ENCODE results near the gene CECR2. TPM values are rescaled to one million over a fixed set of nuclear protein-coding genes. Genes with fewer than 3 reads are reported as not detected.
A peak's percentile ranks its signal among the peaks of the same experiment; 100 is the strongest.

Gene CECR2
- polyA plus RNA-seq, 4 donors: 6.4 to 19.9 (median 12.6) TPM

DNA sequence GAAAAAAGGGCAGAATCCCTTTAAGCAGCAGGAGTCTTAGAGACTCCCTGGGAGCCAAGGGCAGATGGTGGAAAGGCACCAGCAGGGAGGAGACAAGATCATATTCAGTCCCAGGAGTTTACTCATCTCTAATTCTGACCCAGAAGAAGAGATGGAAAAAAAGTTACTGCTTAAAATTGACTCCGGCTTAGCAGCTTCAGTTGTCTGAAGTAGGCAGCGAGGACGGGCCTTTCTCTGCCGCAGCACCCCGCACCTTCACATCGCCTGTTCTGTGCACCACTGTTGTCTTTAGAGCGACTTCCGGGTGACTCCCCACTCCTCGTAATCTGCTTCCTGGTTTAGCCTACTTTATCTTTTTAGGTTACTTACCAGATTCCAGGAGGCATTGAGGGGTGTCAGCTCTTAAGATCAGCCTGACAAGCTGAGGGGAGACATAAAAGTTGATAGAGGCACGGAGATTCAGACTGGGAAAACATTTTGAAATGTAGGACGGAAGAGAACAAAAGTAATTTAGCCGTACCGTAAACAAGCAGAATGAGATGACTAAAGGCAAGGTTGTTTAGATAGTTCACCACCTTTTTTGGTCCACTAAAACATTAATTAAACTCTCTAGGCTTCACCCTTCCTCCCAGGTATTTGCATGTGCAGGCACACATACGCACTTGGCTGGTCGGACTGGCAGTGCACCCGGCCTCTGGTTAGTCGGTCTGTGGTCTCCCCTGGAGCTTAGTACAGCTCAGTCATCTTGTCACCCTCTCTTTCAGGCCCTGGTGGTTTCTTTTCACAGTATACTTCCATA is 74.3 kb downstream of the CECR2 start:
- no peak for DNase-seq (ENCODE audit: low read depth in 4 of 4, low spot score in 3 of 4)

GRCh38 chr22:17444204-17444504 is 74.9 kb downstream of the CECR2 start:
- DNase-seq (ENCODE audit: low read depth in 4 of 4, low spot score in 3 of 4): no peak

DNA sequence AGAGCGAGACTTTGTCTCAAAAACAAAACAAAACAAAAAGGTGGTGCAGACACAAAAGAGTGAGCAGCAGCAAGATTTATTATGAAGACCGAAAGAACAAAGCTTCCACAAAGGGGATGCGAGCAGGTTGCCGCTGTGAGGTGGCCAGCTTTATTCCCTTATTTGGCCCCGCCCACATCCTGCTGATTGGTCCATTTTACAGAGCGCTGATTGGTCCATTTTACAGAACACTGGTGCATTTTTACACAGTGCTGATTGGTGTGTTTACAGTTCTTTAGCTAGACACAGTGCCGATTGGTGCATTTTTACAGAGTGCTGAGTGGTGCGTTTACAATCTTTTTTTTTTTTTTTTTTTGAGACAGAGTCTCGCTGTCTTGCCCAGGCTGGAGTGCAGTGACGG is 77.4 kb downstream of the CECR2 start:
- DNase-seq (ENCODE audit: low read depth in 4 of 4, low spot score in 3 of 4): no peak

DNA sequence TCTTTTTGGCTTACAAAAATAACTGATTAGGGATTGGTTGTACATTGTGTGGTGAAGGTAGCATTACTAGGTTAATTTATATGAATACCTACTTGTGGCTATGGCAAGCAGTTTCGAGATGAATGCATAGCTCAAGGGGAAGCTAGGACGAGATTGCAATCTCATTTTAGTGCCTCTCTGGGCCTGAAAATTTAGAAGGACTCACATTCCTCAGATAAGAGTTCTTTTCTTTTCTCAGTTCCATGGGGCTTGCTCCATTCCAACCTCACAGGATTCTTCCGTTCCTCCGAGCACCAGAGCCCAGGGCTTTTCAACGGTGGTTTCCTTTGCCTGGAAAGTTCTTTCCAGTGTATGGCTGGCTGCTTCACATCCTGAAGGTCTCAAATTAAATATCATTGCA is 82.1 kb downstream of the CECR2 start:
- no peak for DNase-seq (ENCODE audit: low read depth in 4 of 4, low spot score in 3 of 4)

DNA sequence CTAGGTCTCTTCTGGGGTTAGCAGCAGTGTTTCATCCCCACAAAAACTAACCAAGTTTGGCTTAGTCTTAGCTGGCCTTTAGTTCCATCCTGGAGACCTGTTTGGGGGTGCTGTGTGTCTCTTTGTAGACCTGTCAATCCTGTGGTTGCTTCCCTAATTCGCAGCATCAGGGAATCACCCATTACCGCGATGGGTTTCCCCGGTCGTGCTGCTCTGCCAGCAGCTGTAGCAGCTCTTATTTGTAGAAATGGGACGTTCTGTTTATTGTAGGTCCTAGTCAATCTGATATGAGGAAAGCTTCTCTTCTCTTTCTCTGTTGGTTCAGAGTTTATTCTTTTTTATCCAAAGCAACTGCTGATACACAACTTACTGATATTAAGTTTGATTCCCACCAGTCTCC is 91.6 kb downstream of the CECR2 start:
- no peak for DNase-seq (ENCODE audit: low read depth in 4 of 4, low spot score in 3 of 4)

DNA sequence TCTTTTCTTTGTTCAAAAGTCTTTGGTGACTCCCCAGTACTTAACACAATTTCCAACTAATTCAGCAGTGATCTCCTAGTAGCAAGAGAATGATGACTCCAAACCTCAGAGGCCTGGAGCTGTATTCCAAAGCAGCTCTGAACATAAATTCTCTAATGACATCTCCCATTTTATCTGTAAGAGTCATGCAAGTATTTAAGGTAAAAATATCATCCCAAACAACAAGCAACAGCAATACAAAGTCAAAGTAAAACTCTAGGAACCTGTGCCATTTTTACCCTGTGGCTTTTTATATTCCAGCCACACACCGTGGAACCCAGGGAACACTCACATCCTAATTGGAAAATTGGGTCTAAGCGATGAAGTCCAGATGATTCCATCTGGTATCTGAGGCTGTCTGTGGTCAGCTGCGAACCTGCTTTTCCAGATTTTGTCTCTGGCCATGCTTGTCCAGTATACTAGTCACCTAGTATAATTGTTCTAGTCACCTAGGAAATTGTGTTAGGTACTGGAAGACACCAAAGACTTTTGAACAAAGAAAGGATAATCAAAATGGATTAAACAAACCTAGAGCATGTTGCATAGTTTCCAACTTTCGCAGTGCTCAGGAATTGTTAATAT is 101.7 kb downstream of the CECR2 start:
- DNase-seq (ENCODE audit: low read depth in 4 of 4, low spot score in 3 of 4): no peak

- no peak for DNase-seq (ENCODE audit: low read depth in 4 of 4, low spot score in 3 of 4)
Measured at GRCh38 chr22:17471886-17472535, 102.8 kb downstream of the CECR2 start.

GRCh38 chr22:17472932-17473331 is 103.7 kb downstream of the CECR2 start:
- DNase-seq (ENCODE audit: low read depth in 4 of 4, low spot score in 3 of 4): no peak

GRCh38 chr22:17475318-17476230 is 106.3 kb downstream of the CECR2 start:
- no peak for DNase-seq (ENCODE audit: low read depth in 4 of 4, low spot score in 3 of 4)

DNA sequence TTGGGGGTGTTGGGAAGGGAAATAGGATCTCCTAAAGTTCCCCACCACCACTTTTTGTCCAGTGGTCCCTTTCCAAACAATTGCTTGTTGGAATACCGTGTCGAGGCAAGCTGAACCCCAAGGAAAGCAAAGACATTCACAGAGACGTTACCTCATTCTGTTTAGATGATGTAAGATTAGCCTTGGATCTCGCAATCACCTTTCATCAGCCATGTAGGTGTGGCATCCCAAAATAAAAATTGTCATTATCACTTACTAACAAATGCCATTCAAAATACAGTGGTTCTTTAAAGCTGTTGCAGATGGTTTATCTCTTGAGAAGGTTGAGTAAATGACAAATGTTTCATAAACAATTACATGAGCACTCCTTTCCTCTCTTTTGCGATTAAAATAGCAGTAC is 107.6 kb downstream of the CECR2 start:
- DNase-seq (ENCODE audit: low read depth in 4 of 4, low spot score in 3 of 4): no peak

DNA sequence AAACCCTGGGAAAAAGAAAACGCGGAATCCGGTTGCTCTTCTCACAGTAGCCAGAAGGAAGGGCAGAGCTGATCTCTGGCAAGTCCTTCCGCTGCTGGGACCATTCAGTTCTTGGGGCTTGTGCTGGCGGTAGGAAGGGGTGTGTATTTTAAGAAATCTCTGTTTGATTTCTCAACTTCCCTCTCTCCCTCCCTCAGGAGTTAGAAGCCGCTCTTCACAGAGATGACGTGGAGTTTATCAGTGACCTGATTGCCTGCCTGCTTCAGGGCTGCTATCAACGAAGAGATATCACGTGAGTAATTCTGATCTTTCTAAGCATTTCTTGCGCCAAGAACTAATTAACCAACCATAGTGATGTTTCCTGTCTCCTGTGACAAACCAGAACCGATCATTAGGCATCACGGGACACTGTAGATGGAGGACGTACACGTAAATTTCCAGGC is 108.2 kb downstream of the CECR2 start:
- no peak for DNase-seq (ENCODE audit: low read depth in 4 of 4, low spot score in 3 of 4)

DNA sequence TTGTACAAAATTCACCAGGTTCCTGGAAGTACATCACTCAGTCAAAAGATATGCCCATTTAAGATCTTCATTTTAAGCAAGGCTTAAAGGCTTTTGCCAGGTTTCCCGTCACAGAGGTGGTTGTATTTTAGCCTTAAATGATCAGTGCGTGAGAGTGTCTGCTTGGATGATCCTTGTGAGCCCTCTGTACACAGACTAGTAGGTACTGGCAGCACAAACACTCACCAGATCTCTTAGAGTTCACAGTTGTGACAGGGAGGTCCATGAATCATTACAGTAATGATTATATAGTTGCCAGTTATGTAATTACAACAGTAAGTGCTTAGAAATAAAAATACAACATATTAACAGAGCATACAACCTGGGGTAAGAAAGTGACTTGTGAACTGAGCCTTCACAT is 109.9 kb downstream of the CECR2 start:
- no peak for DNase-seq (ENCODE audit: low read depth in 4 of 4, low spot score in 3 of 4)

- no peak for DNase-seq (ENCODE audit: low read depth in 4 of 4, low spot score in 3 of 4)
Measured at GRCh38 chr22:17481424-17481823, 112.2 kb downstream of the CECR2 start.

GRCh38 chr22:17483688-17484372 is 114.6 kb downstream of the CECR2 start:
- DNase-seq (ENCODE audit: low read depth in 4 of 4, low spot score in 3 of 4): peak in 3 of 4 donors; percentile 6 to 23 (median 18)

DNA sequence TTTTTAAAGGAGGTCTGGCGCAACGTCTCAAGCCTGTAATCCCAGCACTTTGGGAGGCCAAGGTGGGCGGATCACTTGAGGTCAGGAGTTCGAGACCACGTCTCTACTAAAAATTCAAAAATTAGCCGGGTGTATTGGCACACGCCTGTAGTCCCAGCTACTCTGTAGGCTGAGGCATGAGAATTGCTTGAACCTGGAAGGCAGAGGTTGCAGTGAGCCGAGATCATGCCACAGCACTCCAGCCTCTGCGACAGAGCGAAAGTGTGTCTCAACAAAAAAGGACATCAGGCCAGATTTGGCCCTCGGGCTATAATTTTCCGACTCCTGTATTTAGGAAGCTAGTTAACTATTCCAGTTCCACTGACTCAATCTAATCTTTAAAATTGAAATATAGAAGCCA is 115.3 kb downstream of the CECR2 start:
- DNase-seq (ENCODE audit: low read depth in 4 of 4, low spot score in 3 of 4): no peak

- no peak for DNase-seq (ENCODE audit: low read depth in 4 of 4, low spot score in 3 of 4)
Measured at GRCh38 chr22:17486313-17486712, 117.1 kb downstream of the CECR2 start.

GRCh38 chr22:17486719-17487118 is 117.5 kb downstream of the CECR2 start:
- DNase-seq (ENCODE audit: low read depth in 4 of 4, low spot score in 3 of 4): no peak

DNA sequence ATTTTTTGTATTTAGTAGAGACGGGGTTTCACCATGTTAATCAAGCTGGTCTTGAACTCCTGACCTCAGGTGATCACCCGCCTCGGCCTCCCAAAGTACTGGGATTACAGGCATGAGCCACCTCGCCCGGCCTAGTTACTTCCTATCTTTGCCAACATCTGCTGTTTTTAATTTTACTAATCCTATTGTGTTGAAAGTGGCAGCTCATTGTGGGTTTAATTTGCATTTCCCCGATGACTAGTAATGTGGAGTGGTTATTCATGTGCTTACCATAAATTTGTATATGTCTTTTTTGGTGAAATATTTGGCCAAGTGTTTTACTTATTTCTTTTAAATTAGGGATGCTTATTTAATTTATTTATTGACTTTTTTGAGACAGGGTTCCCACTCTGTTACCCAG is 119.8 kb downstream of the CECR2 start:
- DNase-seq (ENCODE audit: low read depth in 4 of 4, low spot score in 3 of 4): no peak

- no peak for DNase-seq (ENCODE audit: low read depth in 4 of 4, low spot score in 3 of 4)
Measured at GRCh38 chr22:17491090-17491640, 121.9 kb downstream of the CECR2 start.

GRCh38 chr22:17492247-17492646 is 123.0 kb downstream of the CECR2 start:
- no peak for DNase-seq (ENCODE audit: low read depth in 4 of 4, low spot score in 3 of 4)
